Measurements from ENCODE around the gene RGS7BP. TPM values are rescaled to one million over a fixed set of nuclear protein-coding genes. Genes with fewer than 3 reads are reported as not detected.

Gene RGS7BP
- total RNA-seq, 2 donors from 2014 or later: 24.3 to 31.1 TPM

GRCh38 chr5:64649512-64649911 is 143.7 kb downstream of the RGS7BP start:
- TF ChIP-seq CTCF (IDR thresholded peaks at IDR 0.05): no peak
- Histone ChIP-seq H3K36me3 (no peaks in the 10 kb centered on the region), H3K27ac (no peak overlapping the region), H3K27me3 (replicated peaks; ENCODE audit: insufficient read depth) (no peaks in the 10 kb centered on the region), H3K9me3 (no peaks in the 10 kb centered on the region), H3K4me1 (ENCODE audit: control insufficient read depth in 1 of 2, low read depth in 2 of 2) (no peaks in the 10 kb centered on the region), H3K4me3 (no peak overlapping the region)
- ATAC-seq (ENCODE audit: insufficient number of reproducible peaks, low FRiP score, low read depth): no peak
- no peak for DNase-seq (ENCODE audit: low spot score)

- Histone ChIP-seq H3K27ac (no peak overlapping the region), H3K4me3 (no peak overlapping the region), H3K27me3 (replicated peaks; ENCODE audit: insufficient read depth) (no peaks in the 10 kb centered on the region), H3K36me3 (no peaks in the 10 kb centered on the region), H3K4me1 (ENCODE audit: control insufficient read depth in 1 of 2, low read depth in 2 of 2) (no peaks in the 10 kb centered on the region), H3K9me3 (no peaks in the 10 kb centered on the region)
- TF ChIP-seq CTCF (IDR thresholded peaks at IDR 0.05): no peak
- ATAC-seq (ENCODE audit: insufficient number of reproducible peaks, low FRiP score, low read depth) (no peak), DNase-seq (ENCODE audit: low spot score) (no peak)
Observed at GRCh38 chr5:64653766-64654560, 148.1 kb downstream of the RGS7BP start.

GRCh38 chr5:64654561-64654938 is 148.7 kb downstream of the RGS7BP start:
- no peak overlapping the region for H3K27ac ChIP-seq
- no peaks in the 10 kb centered on the region for H3K9me3 ChIP-seq
- no peak for TF ChIP-seq CTCF (IDR thresholded peaks at IDR 0.05)
- H3K27me3 ChIP-seq (replicated peaks; ENCODE audit: insufficient read depth): no peaks in the 10 kb centered on the region
- ATAC-seq (ENCODE audit: insufficient number of reproducible peaks, low FRiP score, low read depth): no peak
- no peaks in the 10 kb centered on the region for H3K4me1 ChIP-seq (ENCODE audit: control insufficient read depth in 1 of 2, low read depth in 2 of 2)
- H3K36me3 ChIP-seq: no peaks in the 10 kb centered on the region
- H3K4me3 ChIP-seq: no peak overlapping the region
- DNase-seq (ENCODE audit: low spot score): no peak

- no peak for DNase-seq (ENCODE audit: low spot score)
- ATAC-seq (ENCODE audit: insufficient number of reproducible peaks, low FRiP score, low read depth): no peak
- Histone ChIP-seq H3K27ac (no peak overlapping the region), H3K27me3 (replicated peaks; ENCODE audit: insufficient read depth) (no peaks in the 10 kb centered on the region), H3K36me3 (no peaks in the 10 kb centered on the region), H3K4me3 (no peak overlapping the region), H3K4me1 (ENCODE audit: control insufficient read depth in 1 of 2, low read depth in 2 of 2) (no peaks in the 10 kb centered on the region), H3K9me3 (no peaks in the 10 kb centered on the region)
- no peak for TF ChIP-seq CTCF (IDR thresholded peaks at IDR 0.05)
Observed at GRCh38 chr5:64655596-64655995, 149.8 kb downstream of the RGS7BP start.

- Histone ChIP-seq H3K9me3 (no peaks in the 10 kb centered on the region), H3K36me3 (no peaks in the 10 kb centered on the region), H3K27ac (no peak overlapping the region), H3K27me3 (replicated peaks; ENCODE audit: insufficient read depth) (no peaks in the 10 kb centered on the region), H3K4me3 (no peak overlapping the region), H3K4me1 (ENCODE audit: control insufficient read depth in 1 of 2, low read depth in 2 of 2) (no peaks in the 10 kb centered on the region)
- no peak for ATAC-seq (ENCODE audit: insufficient number of reproducible peaks, low FRiP score, low read depth)
- DNase-seq (ENCODE audit: low spot score): no peak
- TF ChIP-seq CTCF (IDR thresholded peaks at IDR 0.05): no peak
Observed at GRCh38 chr5:64659289-64659688, 153.5 kb downstream of the RGS7BP start.

Other genes with a start within 250 kb of the RGS7BP start
- not detected for gene SHISAL2B, start 184.5 kb downstream of the RGS7BP start, total RNA-seq

All from thoracic aorta (tissue), 2 donors.